ENCODE data around the gene G2E3.
"Not testable (repeated sequence)": the region's sequence is repeated elsewhere in the genome, so short reads cannot be mapped to it uniquely, and the experiment has no call there.

G2E3 gene

GRCh38 chr14:30621354-30621939 lies 62.5 kb downstream of the G2E3 start:
- TF ChIP-seq CTCF (IDR thresholded peaks at IDR 0.05; ENCODE audit: insufficient read depth, low read depth, low read length, missing control alignments) = no peak
- DNase-seq (ENCODE audit: low read depth) = peak; percentile 28

GRCh38 chr14:30621940-30622830 lies 63.2 kb downstream of the G2E3 start, which contains the start of gene SCFD1:
Gene SCFD1 (plus strand): TSS chr14:30622319. CDS start chr14:30622339, 20 bp downstream.
- DNase-seq (ENCODE audit: low read depth) = peak; percentile 91
- peak within 1 kb of the TSS; percentile 93 for H3K4me3 ChIP-seq (ENCODE audit: low read length)
- no peak for TF ChIP-seq CTCF (IDR thresholded peaks at IDR 0.05; ENCODE audit: insufficient read depth, low read depth, low read length, missing control alignments)

More at GRCh38 chr14:30621354-30621939, 62.5 kb downstream of the G2E3 start:
- H3K4me3 ChIP-seq (ENCODE audit: low read length) = peak overlapping the region; percentile 93

- no peak for TF ChIP-seq CTCF (IDR thresholded peaks at IDR 0.05; ENCODE audit: insufficient read depth, low read depth, low read length, missing control alignments)
- peak overlapping the region; percentile 93 for H3K4me3 ChIP-seq (ENCODE audit: low read length)
- no peak for DNase-seq (ENCODE audit: low read depth)
Observed at GRCh38 chr14:30623412-30624131, 64.6 kb downstream of the G2E3 start.

GRCh38 chr14:30624132-30624423 lies 65.1 kb downstream of the G2E3 start:
- no peak for DNase-seq (ENCODE audit: low read depth)
- TF ChIP-seq CTCF (IDR thresholded peaks at IDR 0.05; ENCODE audit: insufficient read depth, low read depth, low read length, missing control alignments) = no peak
- no peak overlapping the region for H3K4me3 ChIP-seq (ENCODE audit: low read length)

- no peak for TF ChIP-seq CTCF (IDR thresholded peaks at IDR 0.05; ENCODE audit: insufficient read depth, low read depth, low read length, missing control alignments)
Observed at GRCh38 chr14:30625533-30625932, 66.6 kb downstream of the G2E3 start.

GRCh38 chr14:30629432-30629831 lies 70.5 kb downstream of the G2E3 start:
- DNase-seq (ENCODE audit: low read depth) = peak; percentile 47
- not testable (repeated sequence) for H3K4me3 ChIP-seq (ENCODE audit: low read length)

More at GRCh38 chr14:30625533-30625932, 66.6 kb downstream of the G2E3 start:
- no peak overlapping the region for H3K4me3 ChIP-seq (ENCODE audit: low read length)
- DNase-seq (ENCODE audit: low read depth) = no peak

- DNase-seq (ENCODE audit: low read depth) = no peak
- no peak for TF ChIP-seq CTCF (IDR thresholded peaks at IDR 0.05; ENCODE audit: insufficient read depth, low read depth, low read length, missing control alignments)
- no peak overlapping the region for H3K4me3 ChIP-seq (ENCODE audit: low read length)
Observed at GRCh38 chr14:30630248-30630647, 71.3 kb downstream of the G2E3 start.

Measured in epithelial cell of esophagus (primary cell).